ENCODE data around the gene THAP8.

THAP8 gene

DNA sequence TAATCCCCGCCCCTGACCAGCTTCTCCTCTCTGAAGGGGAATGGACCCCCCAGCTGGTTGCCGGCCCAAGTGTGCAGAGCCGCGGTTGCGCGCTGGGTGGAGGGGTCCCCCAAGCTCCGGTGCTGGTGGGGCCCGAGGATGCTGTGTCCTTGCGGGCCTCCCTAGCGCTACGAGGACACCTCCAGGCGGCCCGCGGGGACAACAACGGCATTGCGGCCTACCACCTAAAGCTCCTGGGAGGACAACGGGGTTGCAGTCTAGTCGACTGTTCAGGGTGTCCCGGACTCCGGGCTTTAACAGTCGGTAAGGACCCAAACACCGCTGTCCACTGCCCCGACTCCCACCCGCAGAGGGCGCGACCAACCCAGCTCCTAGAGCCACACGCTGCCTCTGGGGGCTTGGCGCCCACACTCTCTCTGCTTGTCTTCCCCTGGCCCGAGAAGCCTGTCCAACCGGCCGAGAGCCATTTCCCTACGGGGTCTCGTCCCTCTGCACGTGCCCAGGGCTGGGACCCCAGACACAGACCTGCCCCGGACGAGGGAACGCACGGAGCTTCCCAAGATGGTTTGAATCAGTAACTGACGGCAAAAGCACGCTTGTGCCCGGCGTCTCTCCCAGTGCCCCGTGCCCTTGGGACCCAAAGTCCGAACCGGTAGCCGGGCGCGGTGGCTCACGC, 60.0 kb downstream of the THAP8 start:
- POLR2A ChIA-PET: interaction anchor here (0.6 to 2.3 kb wide), 4 partner anchors 20 to 246 kb away, joined by 3 to 11 read pairs (median 6); partner anchors contain the start of genes ALKBH6 and LIN37
- H3K4me3 ChIP-seq (ENCODE audit: low read depth, low read length): no peak overlapping the region
- H3K9me3 ChIP-seq (ENCODE audit: control insufficient read depth, insufficient read depth, low read depth, low read length): no peaks in the 10 kb centered on the region
- peaks cover 19% of the 10 kb centered on the region for H3K4me1 ChIP-seq (ENCODE audit: control insufficient read depth, insufficient read depth, low read length)
- peak overlapping the region; percentile 29; the same call in 1 of the 2 replicates for H3K27ac ChIP-seq (ENCODE audit: extremely low read depth, low read depth, low read length)
- TF ChIP-seq ZNF335 (tag by site-specific recombination; conservative IDR thresholded peaks at IDR 0.05): no peak
- 0 out of 2 replicates have a peak, but pooled peaks have one; percentile 18 for TF ChIP-seq CTCF (tag by site-specific recombination; IDR thresholded peaks at IDR 0.05)
- peak; percentile 65; the same call in 1 of the 2 replicates for TF ChIP-seq ZBTB10 (tag by site-specific recombination; IDR thresholded peaks at IDR 0.05)
- 0 out of 2 replicates have a peak, but pooled peaks have one; percentile 12 for TF ChIP-seq ZNF792 (tag by site-specific recombination; IDR thresholded peaks at IDR 0.05)
- TF ChIP-seq ZNF23 (tag by site-specific recombination; IDR thresholded peaks at IDR 0.05; ENCODE audit: borderline replicate concordance): 0 out of 2 replicates have a peak, but pooled peaks have one; percentile 29
- CTCF ChIA-PET: interaction anchor here (0.7 to 3.9 kb wide), 11 partner anchors 9 to 1018 kb away, joined by 3 to 11 read pairs (median 4); no protein-coding TSS in a partner anchor
- H3K36me3 ChIP-seq (ENCODE audit: control insufficient read depth in 2 of 2, insufficient read depth in 1 of 2, low read length in 2 of 2): peaks cover 19 to 24% of the 10 kb centered on the region in 2 experiments

- H3K4me1 ChIP-seq (ENCODE audit: control insufficient read depth, insufficient read depth, low read length): peaks cover 16% of the 10 kb centered on the region
- H3K36me3 ChIP-seq (ENCODE audit: control insufficient read depth in 2 of 2, insufficient read depth in 1 of 2, low read length in 2 of 2): peaks cover 14 to 16% of the 10 kb centered on the region in 2 experiments
- ChIA-PET CTCF (interaction anchor here (0.7 to 1.4 kb wide), 5 partner anchors 45 to 219 kb away, joined by 3 to 4 read pairs (median 4); no protein-coding TSS in a partner anchor), POLR2A (interaction anchor here (0.6 to 2.3 kb wide), 3 partner anchors 21 to 245 kb away, joined by 3 to 11 read pairs (median 3); partner anchors contain the start of genes ALKBH6 and LIN37)
- TF ChIP-seq ZNF121 (tag by site-specific recombination; IDR thresholded peaks at IDR 0.05) (peak; percentile 23; the same call in 1 of the 2 replicates), ZNF157 (tag by site-specific recombination; IDR thresholded peaks at IDR 0.05) (no peak)
- H3K27ac ChIP-seq (ENCODE audit: extremely low read depth, low read depth, low read length): no peak overlapping the region; the same call in 1 of the 2 replicates
- H3K4me3 ChIP-seq (ENCODE audit: low read depth, low read length): no peak overlapping the region
- H3K9me3 ChIP-seq (ENCODE audit: control insufficient read depth, insufficient read depth, low read depth, low read length): no peaks in the 10 kb centered on the region
Observed at GRCh38 chr19:35992907-35993765, 60.9 kb downstream of the THAP8 start.

GRCh38 chr19:35991731-35992450, 62.2 kb downstream of the THAP8 start:
- POLR2A ChIA-PET: interaction anchor here (0.6 to 0.9 kb wide), 2 partner anchors 63 to 330 kb away, joined by 4 to 7 read pairs; no protein-coding TSS in a partner anchor
- peaks cover 16% of the 10 kb centered on the region for H3K4me1 ChIP-seq (ENCODE audit: control insufficient read depth, insufficient read depth, low read length)
- H3K9me3 ChIP-seq (ENCODE audit: control insufficient read depth, insufficient read depth, low read depth, low read length): no peaks in the 10 kb centered on the region
- CTCF ChIA-PET: interaction anchor here (0.6 to 1.5 kb wide), 6 partner anchors 10 to 276 kb away, joined by 3 to 5 read pairs (median 3); no protein-coding TSS in a partner anchor
- no peak overlapping the region for H3K27ac ChIP-seq (ENCODE audit: extremely low read depth, low read depth, low read length)
- peaks cover 3 to 6% of the 10 kb centered on the region in 2 experiments for H3K36me3 ChIP-seq (ENCODE audit: control insufficient read depth in 2 of 2, insufficient read depth in 1 of 2, low read length in 2 of 2)
- no peak overlapping the region for H3K4me3 ChIP-seq (ENCODE audit: low read depth, low read length)
- TF ChIP-seq ZNF596 (tag by site-specific recombination; IDR thresholded peaks at IDR 0.05) (no peak), ZNF426 (tag by site-specific recombination; IDR thresholded peaks at IDR 0.05) (no peak), HOXA7 (CRISPR knock-in tag; IDR thresholded peaks at IDR 0.05; ENCODE audit: borderline replicate concordance) (no peak), ZNF830 (tag by site-specific recombination; IDR thresholded peaks at IDR 0.05; ENCODE audit: low read depth) (no peak), ZBTB21 (tag by site-specific recombination; IDR thresholded peaks at IDR 0.05) (no peak), ZSCAN30 (tag by site-specific recombination; IDR thresholded peaks at IDR 0.05) (no peak), ZNF155 (tag by site-specific recombination; IDR thresholded peaks at IDR 0.05) (no peak), REPIN1 (tag by site-specific recombination; IDR thresholded peaks at IDR 0.05; ENCODE audit: low read depth) (no peak), ZNF76 (tag by site-specific recombination; IDR thresholded peaks at IDR 0.05; ENCODE audit: borderline replicate concordance, low read depth) (no peak), ZNF302 (tag by site-specific recombination; IDR thresholded peaks at IDR 0.05; ENCODE audit: low read depth) (no peak)
- TF ChIP-seq, protein P1, sequence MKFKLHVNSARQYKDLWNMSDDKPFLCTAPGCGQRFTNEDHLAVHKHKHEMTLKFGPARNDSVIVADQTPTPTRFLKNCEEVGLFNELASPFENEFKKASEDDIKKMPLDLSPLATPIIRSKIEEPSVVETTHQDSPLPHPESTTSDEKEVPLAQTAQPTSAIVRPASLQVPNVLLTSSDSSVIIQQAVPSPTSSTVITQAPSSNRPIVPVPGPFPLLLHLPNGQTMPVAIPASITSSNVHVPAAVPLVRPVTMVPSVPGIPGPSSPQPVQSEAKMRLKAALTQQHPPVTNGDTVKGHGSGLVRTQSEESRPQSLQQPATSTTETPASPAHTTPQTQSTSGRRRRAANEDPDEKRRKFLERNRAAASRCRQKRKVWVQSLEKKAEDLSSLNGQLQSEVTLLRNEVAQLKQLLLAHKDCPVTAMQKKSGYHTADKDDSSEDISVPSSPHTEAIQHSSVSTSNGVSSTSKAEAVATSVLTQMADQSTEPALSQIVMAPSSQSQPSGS (tag by site-specific recombination; IDR thresholded peaks at IDR 0.05; ENCODE audit: low read depth): no peak
- TF ChIP-seq, protein P2, sequence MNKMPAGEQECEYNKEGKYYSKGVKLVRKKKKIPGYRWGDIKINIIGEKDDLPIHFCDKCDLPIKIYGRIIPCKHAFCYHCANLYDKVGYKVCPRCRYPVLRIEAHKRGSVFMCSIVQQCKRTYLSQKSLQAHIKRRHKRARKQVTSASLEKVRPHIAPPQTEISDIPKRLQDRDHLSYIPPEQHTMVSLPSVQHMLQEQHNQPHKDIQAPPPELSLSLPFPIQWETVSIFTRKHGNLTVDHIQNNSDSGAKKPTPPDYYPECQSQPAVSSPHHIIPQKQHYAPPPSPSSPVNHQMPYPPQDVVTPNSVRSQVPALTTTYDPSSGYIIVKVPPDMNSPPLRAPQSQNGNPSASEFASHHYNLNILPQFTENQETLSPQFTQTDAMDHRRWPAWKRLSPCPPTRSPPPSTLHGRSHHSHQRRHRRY (tag by site-specific recombination; IDR thresholded peaks at IDR 0.05): no peak

Measured in HEK293 (cell line).